Progenitor cell of endocrine pancreas (in vitro differentiated cells): ENCODE measurements around the gene PCED1A. TPM values are rescaled to one million over a fixed set of nuclear protein-coding genes. Genes with fewer than 3 reads are reported as not detected.

Experiments used
- DNase-seq: peaks from one replicate; pipeline ENCODE4 v3.0.0; 2021; ENCODE audit warnings: low spot score; ENCODE audit not compliant: unreplicated experiment
- H3K27ac Mint-ChIP-seq: 2 replicates; pipeline ENCODE4 v1.8.0; 2021; ENCODE audit warnings: mild to moderate bottlenecking, moderate library complexity, mixed read lengths
- H3K27me3 Mint-ChIP-seq: 2 replicates; pipeline ENCODE4 v1.8.0; 2021; ENCODE audit warnings: mixed read lengths
- H3K36me3 Mint-ChIP-seq: 2 replicates; pipeline ENCODE4 v1.8.0; 2022; ENCODE audit warnings: mixed read lengths; ENCODE audit not compliant: insufficient read depth
- H3K4me1 Mint-ChIP-seq: 2 replicates; pipeline ENCODE4 v1.8.0; 2021; ENCODE audit warnings: low read depth, mixed read lengths
- H3K4me3 Mint-ChIP-seq: 2 replicates; pipeline ENCODE4 v1.8.0; 2021; ENCODE audit warnings: low read depth, mild to moderate bottlenecking, moderate library complexity, mixed read lengths
- H3K9me3 Mint-ChIP-seq: 2 replicates; pipeline ENCODE4 v1.8.0; 2021; ENCODE audit warnings: low read depth, mixed read lengths
- CTCF ChIP-seq: fragments of 200-600 bp; sonication (generic); IDR thresholded peaks from one replicate; pipeline ENCODE4 v1.5.0; 2021; ENCODE audit warnings: antibody characterized with exemption, mild to moderate bottlenecking; ENCODE audit not compliant: unreplicated experiment
- total RNA-seq: library from RNA; stranded (reverse); gene quantifications from 2 replicates; pipeline ENCODE4 v1.2.1, GENCODE V29; 2021

The PCED1A gene
- total RNA-seq, 1 donor from 2014 or later = 81.1 TPM

- Mint-ChIP-seq H3K4me3 (peak overlapping the region; percentile 94), H3K36me3 (peaks cover 3% of the 10 kb centered on the region), H3K27ac (peak overlapping the region; percentile 62), H3K4me1 (peaks cover 20% of the 10 kb centered on the region), H3K9me3 (no peaks in the 10 kb centered on the region), H3K27me3 (peaks cover 29% of the 10 kb centered on the region)
- no peak for DNase-seq
- no peak for TF ChIP-seq CTCF
These were observed 34.0 kb upstream of the PCED1A start for GRCh38 chr20:2874456-2874855.

GRCh38 chr20:2873747-2874041 is 33.2 kb upstream of the PCED1A start:
- peak; percentile 58 for DNase-seq
- H3K4me3 Mint-ChIP-seq = peak overlapping the region; percentile 94
- H3K27ac Mint-ChIP-seq = peak overlapping the region; percentile 90
- H3K36me3 Mint-ChIP-seq = peaks cover 3% of the 10 kb centered on the region
- peaks cover 18% of the 10 kb centered on the region for H3K4me1 Mint-ChIP-seq
- no peak for TF ChIP-seq CTCF
- H3K9me3 Mint-ChIP-seq = no peaks in the 10 kb centered on the region
- H3K27me3 Mint-ChIP-seq = peaks cover 37% of the 10 kb centered on the region

DNA sequence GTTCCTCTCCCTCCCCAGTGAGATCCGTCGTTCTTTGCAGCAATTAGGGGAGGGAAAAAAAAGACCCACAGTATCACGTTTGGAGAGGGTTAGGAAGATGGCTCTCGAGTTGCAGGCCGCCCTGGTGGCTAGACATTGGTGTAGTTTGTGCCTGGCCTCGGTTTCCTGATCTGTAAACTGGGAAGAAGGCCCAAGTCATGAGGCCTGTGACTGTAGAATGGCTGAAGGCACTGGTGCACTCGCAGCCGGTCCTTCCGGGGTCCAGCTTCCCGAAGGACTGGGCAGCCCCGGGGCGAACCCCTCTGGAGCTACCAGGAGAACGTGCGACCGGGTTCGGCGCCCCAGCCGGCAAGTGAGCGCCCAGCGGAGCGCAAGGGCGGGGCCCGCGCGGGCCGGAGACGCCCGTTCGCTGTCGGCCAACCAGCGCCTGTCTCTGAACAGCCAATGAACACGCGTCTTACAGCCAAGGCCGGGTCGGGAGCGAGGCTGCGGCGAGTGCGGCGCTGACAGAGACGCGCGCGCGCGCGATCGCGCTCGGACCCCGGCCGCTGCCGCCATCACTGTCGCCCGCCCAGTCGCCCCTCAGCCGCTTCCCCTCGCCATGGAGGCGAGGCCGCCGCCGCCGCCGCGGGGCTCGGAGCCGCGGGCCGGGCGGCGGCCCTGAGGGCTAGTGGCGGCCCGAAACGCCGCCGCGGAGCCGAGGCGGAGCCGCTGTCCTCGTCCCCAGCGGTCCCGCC is 32.7 kb upstream of the PCED1A start, which contains the start of gene PTPRA:
Gene PTPRA (plus strand): TSS at position 472 of the 737 bp plus-strand sequence. CDS start 90,797 bp downstream, outside the sequence.
- Mint-ChIP-seq H3K4me1 (peaks cover 18% of the 10 kb centered on the region), H3K9me3 (no peaks in the 10 kb centered on the region), H3K4me3 (peak within 1 kb of the TSS; percentile 94), H3K27me3 (peaks cover 38% of the 10 kb centered on the region), H3K36me3 (peaks cover 3% of the 10 kb centered on the region), H3K27ac (peak within 1 kb of the TSS; percentile 90)
- peak; percentile 85 for DNase-seq
- no peak for TF ChIP-seq CTCF

DNA sequence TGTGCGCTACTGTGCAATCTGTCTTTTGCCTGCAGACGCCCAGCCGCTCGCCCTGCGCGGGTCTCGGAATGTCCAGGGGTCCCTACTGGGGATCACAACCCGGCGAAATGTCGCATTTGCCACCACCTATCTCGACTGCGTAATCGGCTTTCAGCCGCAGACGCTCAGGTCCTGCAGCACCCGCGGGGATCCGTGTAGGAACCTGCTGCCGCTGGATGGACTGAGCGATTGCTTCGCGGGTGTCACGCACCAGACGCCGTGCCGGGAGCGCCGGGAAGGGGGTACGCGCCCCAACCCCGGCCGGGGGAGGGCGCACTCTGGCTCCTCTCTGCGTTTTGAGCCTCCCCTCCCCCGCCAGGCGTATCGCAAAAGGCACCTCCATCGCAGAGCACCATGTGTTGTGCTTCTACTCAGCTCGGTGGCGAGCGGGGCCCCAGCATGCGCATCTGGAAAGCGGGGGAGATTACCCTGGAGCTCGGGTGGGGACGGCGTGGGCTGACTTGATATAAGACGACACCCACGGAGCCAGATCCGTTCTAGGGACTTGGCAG is 32.1 kb upstream of the PCED1A start:
- H3K9me3 Mint-ChIP-seq = no peaks in the 10 kb centered on the region
- H3K4me3 Mint-ChIP-seq = peak overlapping the region; percentile 81
- DNase-seq = peak; percentile 41
- peak; percentile 23 for TF ChIP-seq CTCF
- peaks cover 38% of the 10 kb centered on the region for H3K27me3 Mint-ChIP-seq
- H3K4me1 Mint-ChIP-seq = peaks cover 18% of the 10 kb centered on the region
- H3K36me3 Mint-ChIP-seq = peaks cover 3% of the 10 kb centered on the region
- H3K27ac Mint-ChIP-seq = no peak overlapping the region

DNA sequence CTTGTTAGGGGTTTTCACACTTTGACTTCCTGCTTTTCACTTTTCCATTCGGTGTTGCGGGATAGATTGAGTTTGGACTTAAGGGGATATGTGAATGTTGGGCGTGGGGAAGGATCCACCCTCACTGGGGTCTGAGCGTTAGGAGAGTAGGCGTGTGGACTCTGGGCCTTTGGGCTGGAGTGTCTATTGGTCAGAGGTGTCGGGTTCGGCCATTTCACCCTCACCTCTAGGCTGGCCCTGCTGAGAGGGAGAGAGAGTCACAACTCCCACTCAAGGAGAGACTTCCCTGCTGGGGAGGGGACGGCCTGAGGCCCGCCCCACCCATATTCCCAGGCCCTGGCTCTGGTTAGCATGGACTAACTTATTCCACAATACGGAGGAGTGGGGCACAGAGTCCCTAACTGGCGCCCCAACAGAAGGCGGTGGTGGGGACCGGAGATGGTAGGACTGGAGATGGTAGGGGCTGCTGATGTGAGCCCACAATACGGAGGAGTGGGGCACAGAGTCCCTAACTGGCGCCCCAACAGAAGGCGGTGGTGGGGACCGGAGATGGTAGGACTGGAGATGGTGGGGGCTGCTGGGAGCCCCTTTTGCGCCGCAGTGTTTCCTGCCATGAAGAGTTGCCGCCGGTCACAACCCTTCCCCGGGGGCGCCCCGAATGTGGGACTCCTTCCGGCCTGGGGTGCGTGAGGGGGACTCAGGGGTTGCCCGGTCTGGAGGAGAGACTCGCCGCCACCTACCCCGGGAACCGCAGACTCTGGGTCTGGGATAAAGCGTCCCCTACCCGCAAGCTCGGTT is 31.4 kb upstream of the PCED1A start:
- no peak overlapping the region for H3K27ac Mint-ChIP-seq
- peaks cover 38% of the 10 kb centered on the region for H3K27me3 Mint-ChIP-seq
- H3K4me1 Mint-ChIP-seq = peaks cover 18% of the 10 kb centered on the region
- H3K9me3 Mint-ChIP-seq = no peaks in the 10 kb centered on the region
- TF ChIP-seq CTCF = no peak
- H3K36me3 Mint-ChIP-seq = peaks cover 2% of the 10 kb centered on the region
- no peak for DNase-seq
- peak overlapping the region; percentile 81 for H3K4me3 Mint-ChIP-seq
